ENCODE data around the gene DEDD2.
A peak's percentile ranks its signal among the peaks of the same experiment; 100 is the strongest.
"Not testable (repeated sequence)": the region's sequence is repeated elsewhere in the genome, so short reads cannot be mapped to it uniquely, and the experiment has no call there.

Gene DEDD2

GRCh38 chr19:42217520-42218437 lies at the start of gene DEDD2:
TSS of gene DEDD2 (minus strand) at chr19:42217677. CDS start at chr19:42217007, 670 bp downstream.
- Mint-ChIP-seq H3K36me3 (ENCODE audit: low read depth) (peaks cover 20% of the 10 kb centered on the region), H3K4me3 (peak within 1 kb of the TSS; percentile 96), H3K27ac (peak within 1 kb of the TSS; percentile 94), H3K9me3 (no peaks in the 10 kb centered on the region), H3K27me3 (peaks cover 3% of the 10 kb centered on the region), H3K4me1 (peaks cover 76% of the 10 kb centered on the region)
- peak; percentile 100 for DNase-seq
- ATAC-seq, result peak; percentile 80

- H3K36me3 Mint-ChIP-seq (ENCODE audit: low read depth); ATAC-seq; H3K27me3 Mint-ChIP-seq; DNase-seq; H3K9me3 Mint-ChIP-seq; H3K4me3 Mint-ChIP-seq; H3K27ac Mint-ChIP-seq: not testable (repeated sequence)
- peaks cover 21% of the 10 kb centered on the region for H3K4me1 Mint-ChIP-seq
These were observed 49.6 kb upstream of the DEDD2 start for GRCh38 chr19:42266928-42267603.

- not testable (repeated sequence) for H3K27me3 Mint-ChIP-seq; H3K9me3 Mint-ChIP-seq; H3K4me3 Mint-ChIP-seq; DNase-seq; ATAC-seq; H3K36me3 Mint-ChIP-seq (ENCODE audit: low read depth); H3K27ac Mint-ChIP-seq
- peaks cover 16% of the 10 kb centered on the region for H3K4me1 Mint-ChIP-seq
These were observed 48.6 kb upstream of the DEDD2 start for GRCh38 chr19:42266105-42266504.

GRCh38 chr19:42261763-42262162 lies 44.3 kb upstream of the DEDD2 start:
- no peaks in the 10 kb centered on the region for H3K4me1 Mint-ChIP-seq
- no peak overlapping the region for H3K4me3 Mint-ChIP-seq
- no peaks in the 10 kb centered on the region for H3K36me3 Mint-ChIP-seq (ENCODE audit: low read depth)
- DNase-seq (no peak), ATAC-seq (peak; percentile 54)
- H3K27me3 Mint-ChIP-seq, result no peaks in the 10 kb centered on the region
- H3K9me3 Mint-ChIP-seq, result no peaks in the 10 kb centered on the region
- H3K27ac Mint-ChIP-seq, result no peak overlapping the region

GRCh38 chr19:42257842-42258241 lies 40.4 kb upstream of the DEDD2 start:
- not testable (repeated sequence) for H3K4me3 Mint-ChIP-seq; ATAC-seq; DNase-seq; H3K27me3 Mint-ChIP-seq; H3K4me1 Mint-ChIP-seq; H3K36me3 Mint-ChIP-seq (ENCODE audit: low read depth); H3K27ac Mint-ChIP-seq; H3K9me3 Mint-ChIP-seq

GRCh38 chr19:42255766-42256745 lies 38.6 kb upstream of the DEDD2 start:
- Mint-ChIP-seq H3K4me1 (peaks cover 20% of the 10 kb centered on the region), H3K27ac (peak overlapping the region; percentile 30), H3K9me3 (no peaks in the 10 kb centered on the region), H3K4me3 (peak overlapping the region; percentile 77), H3K27me3 (peaks cover 5% of the 10 kb centered on the region), H3K36me3 (ENCODE audit: low read depth) (peaks cover 11% of the 10 kb centered on the region)
- DNase-seq (peak; percentile 17), ATAC-seq (no peak)

GRCh38 chr19:42254850-42255765 lies 37.6 kb upstream of the DEDD2 start, which contains the start of gene ERF:
TSS of gene ERF (minus strand) at chr19:42255128. CDS start at chr19:42254999, 129 bp downstream.
- Mint-ChIP-seq H3K36me3 (ENCODE audit: low read depth) (peaks cover 11% of the 10 kb centered on the region), H3K9me3 (no peaks in the 10 kb centered on the region)
- ATAC-seq, result peak; percentile 78

GRCh38 chr19:42254089-42254849 lies 36.8 kb upstream of the DEDD2 start:
- Mint-ChIP-seq H3K4me3 (peak overlapping the region; percentile 77), H3K4me1 (peaks cover 31% of the 10 kb centered on the region)

More at GRCh38 chr19:42254850-42255765, 37.6 kb upstream of the DEDD2 start, which contains the start of gene ERF:
- Mint-ChIP-seq H3K4me1 (peaks cover 28% of the 10 kb centered on the region), H3K4me3 (peak within 1 kb of the TSS; percentile 77), H3K27ac (peak within 1 kb of the TSS; percentile 72), H3K27me3 (peaks cover 5% of the 10 kb centered on the region)
- DNase-seq, result peak; percentile 95

GRCh38 chr19:42253245-42254088 lies 36.0 kb upstream of the DEDD2 start:
- peaks cover 17% of the 10 kb centered on the region for H3K36me3 Mint-ChIP-seq (ENCODE audit: low read depth)
- H3K4me1 Mint-ChIP-seq, result peaks cover 33% of the 10 kb centered on the region
- ATAC-seq, result peak; percentile 6

More at GRCh38 chr19:42254089-42254849, 36.8 kb upstream of the DEDD2 start:
- DNase-seq (peak; percentile 78), ATAC-seq (peak; percentile 23)
- peaks cover 17% of the 10 kb centered on the region for H3K36me3 Mint-ChIP-seq (ENCODE audit: low read depth)
- peak overlapping the region; percentile 72 for H3K27ac Mint-ChIP-seq
- peaks cover 5% of the 10 kb centered on the region for H3K27me3 Mint-ChIP-seq
- H3K9me3 Mint-ChIP-seq, result no peaks in the 10 kb centered on the region

GRCh38 chr19:42252365-42253244 lies 35.1 kb upstream of the DEDD2 start:
- Mint-ChIP-seq H3K27ac (peak overlapping the region; percentile 97), H3K9me3 (no peaks in the 10 kb centered on the region), H3K27me3 (peaks cover 5% of the 10 kb centered on the region), H3K36me3 (ENCODE audit: low read depth) (peaks cover 17% of the 10 kb centered on the region), H3K4me3 (peak overlapping the region; percentile 96), H3K4me1 (peaks cover 33% of the 10 kb centered on the region)
- ATAC-seq (no peak), DNase-seq (no peak)

More at GRCh38 chr19:42253245-42254088, 36.0 kb upstream of the DEDD2 start:
- Mint-ChIP-seq H3K27me3 (peaks cover 5% of the 10 kb centered on the region), H3K4me3 (peak overlapping the region; percentile 96), H3K27ac (peak overlapping the region; percentile 97), H3K9me3 (no peaks in the 10 kb centered on the region)
- peak; percentile 64 for DNase-seq
